GM18508 (cell line): ENCODE data around the gene FOLR2.

Experiments used
- ATAC-seq: cut with Tn5 transposase; IDR thresholded peaks from one replicate; pipeline ENCODE4 v1.9.1; 2021; ENCODE audit warnings: moderate number of reproducible peaks; ENCODE audit not compliant: insufficient read depth, unreplicated experiment

Gene FOLR2

DNA sequence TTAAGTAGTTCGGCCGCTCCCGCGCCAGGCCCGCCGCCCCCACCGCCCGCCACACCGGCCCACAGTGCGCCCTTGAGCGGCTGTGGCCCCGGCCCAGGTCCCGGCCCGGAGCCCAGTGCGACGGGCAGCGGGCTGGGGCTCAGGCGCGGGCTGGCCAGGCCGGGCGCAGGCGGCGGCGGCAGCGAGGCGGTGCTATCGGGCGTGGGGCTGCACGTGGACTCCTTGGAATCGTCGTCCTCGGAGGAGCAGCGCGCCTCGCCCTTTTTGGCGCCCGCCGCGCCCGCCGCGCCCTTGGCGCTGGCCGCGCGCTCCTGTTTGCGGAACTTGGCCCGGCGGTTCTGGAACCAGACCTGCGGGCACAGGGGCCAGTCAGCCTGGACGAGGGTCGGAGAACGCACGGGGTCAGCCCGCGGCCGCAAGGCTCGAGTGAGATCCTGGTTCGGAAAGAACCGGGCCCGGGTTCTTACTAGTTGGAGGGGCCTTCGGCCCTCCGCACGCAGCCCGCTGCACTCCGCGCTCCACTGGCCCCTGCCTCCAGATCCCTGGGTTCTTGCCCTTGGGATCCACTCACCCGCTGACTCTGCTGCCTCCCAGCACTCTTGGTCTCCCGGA, 23.4 kb downstream of the FOLR2 start:
- no peak for ATAC-seq

DNA sequence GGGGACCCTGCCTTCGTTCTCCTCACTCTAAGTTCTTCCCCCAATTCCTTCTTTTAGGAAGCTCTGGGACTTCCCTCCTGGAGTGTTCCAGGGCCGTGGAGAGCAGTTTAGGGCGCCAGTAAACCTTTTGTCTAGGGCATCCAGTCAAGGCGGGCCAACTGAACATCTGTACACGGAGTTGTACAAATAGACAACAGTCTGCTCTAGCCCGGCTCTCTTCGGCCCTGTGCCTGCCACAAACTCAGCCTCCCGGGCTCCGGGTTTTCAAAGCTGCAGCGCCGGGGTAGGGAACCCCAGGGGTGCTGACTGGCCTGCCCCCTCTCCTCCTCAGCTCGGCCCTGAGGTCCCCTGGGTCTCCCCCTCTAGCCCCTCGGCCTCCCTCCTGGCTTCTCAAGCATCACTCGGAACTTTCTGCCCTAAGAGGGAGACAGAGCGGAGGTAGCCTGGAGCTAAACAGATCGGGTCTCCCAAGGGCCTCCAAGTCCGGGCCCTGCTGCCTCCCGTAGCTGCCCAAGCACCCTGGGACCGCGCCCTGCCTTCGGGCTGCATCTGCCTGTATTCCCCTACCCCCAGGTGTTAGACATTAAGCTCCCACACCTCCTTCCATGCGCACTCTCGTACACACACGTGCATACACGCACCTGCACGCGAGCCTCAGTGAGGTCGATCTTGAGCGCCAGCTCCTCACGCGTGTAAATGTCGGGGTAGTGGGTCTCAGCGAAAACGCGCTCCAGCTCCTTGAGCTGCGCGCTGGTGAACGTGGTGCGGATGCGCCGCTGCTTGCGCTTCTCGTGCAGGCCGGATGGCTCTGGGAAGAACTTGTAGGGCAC, 24.1 kb downstream of the FOLR2 start:
- ATAC-seq: no peak

DNA sequence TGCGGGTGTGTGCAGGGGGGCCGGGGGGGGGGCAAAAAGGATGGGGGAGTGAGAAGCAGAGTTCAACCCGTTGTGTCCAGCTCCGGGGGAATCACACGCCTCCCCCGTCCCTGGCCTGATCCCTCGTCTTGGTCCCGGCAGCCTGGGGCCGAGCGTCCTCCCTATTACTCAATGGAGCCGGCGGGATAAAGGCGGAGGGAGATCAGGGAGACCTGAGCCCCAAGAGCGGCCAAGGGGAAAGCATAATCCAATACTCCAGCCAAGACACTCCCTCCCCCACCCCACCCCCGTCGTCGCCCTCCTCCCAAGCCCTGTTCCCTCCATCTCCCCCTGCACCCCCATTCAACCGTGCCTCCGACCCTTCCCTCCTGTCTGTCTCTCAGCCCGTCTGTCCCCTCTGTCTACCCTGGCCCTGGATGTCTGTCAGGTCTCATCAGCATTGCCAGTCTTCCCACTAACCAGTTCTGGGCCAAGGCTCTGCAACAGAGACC, 24.7 kb downstream of the FOLR2 start:
- ATAC-seq: no peak

DNA sequence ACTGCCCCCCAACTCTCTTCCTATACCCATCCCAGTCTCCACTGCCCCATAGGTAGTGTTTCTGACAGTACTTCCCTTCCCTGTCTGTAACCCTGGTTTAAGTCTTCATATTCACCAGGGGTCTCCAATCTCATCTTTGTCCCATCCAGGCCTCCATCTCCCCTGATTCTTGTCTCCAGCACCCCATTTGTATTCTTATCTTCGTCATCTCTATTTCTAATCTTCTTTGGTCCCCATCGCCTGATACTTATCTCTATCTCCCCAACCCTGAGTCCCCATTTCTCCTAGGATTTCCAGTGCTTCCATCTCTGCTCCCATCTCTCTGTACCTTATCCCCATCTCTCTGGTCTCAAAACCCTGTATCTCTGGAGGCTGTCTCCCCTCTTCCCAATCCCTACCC, 25.5 kb downstream of the FOLR2 start:
- ATAC-seq: no peak

DNA sequence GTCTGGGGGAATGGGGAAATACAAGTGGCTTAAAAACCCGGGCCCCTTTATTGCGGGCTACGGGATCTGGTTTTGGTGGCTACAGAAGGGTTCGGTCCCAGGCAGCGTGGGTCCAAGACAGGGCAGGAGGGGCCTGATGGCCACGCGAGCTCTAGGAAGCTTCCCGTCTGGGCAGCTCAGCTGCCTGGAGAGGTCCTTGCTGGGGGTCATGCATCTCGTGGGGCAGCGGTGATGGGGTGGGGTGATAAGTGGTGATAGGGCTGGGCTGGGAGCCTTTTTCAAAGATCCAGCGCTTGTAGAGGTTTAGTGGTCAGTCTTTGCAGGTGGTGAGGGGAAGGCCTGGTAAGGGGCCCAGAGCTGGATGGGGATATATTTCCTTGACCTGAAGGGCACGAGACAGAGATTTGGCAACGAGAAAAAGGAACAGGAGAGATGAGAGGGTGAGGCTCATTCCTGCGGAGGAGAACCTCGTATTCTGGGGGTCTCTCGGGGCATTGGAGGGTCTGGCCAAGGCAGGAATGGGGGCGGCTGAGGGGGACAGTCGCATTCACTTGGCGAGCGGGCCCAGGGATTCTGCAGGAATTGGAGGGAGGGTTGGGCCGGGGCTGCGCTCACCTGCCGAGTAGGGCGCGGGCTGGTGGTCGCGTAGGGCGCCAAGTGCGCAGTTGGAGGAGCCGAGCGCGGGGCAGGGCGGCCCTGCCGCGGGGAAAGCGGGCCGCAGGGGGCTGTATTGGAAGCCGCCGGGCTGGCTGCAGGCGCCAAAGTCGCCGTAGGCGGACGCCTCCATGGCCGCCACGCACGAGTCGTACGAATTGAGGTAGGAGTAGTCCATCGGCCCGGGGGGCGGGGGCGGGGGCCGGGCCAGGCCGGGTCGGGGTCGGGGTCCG, 26.8 kb downstream of the FOLR2 start:
- no peak for ATAC-seq

DNA sequence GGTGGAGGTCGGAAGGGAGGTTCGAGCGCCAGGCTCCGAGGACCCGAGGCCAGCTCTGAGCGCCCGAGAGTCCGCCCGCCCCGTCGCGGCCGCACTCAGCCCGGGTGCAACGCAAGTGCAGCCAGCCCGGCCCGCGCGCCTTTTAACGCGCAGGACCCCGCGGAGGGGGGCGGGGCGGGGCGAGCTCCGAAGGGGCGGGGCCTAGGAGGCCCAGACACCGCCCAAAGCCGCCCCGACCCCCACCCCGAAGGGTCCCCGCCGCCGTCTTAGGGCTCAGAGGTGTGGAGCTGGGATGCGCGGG, 27.4 kb downstream of the FOLR2 start, which contains the start of gene PHOX2A:
TSS of gene PHOX2A (minus strand) at position 117 of the 301 bp plus-strand sequence. CDS start 172 bp downstream, outside the sequence.
- ATAC-seq: no peak

DNA sequence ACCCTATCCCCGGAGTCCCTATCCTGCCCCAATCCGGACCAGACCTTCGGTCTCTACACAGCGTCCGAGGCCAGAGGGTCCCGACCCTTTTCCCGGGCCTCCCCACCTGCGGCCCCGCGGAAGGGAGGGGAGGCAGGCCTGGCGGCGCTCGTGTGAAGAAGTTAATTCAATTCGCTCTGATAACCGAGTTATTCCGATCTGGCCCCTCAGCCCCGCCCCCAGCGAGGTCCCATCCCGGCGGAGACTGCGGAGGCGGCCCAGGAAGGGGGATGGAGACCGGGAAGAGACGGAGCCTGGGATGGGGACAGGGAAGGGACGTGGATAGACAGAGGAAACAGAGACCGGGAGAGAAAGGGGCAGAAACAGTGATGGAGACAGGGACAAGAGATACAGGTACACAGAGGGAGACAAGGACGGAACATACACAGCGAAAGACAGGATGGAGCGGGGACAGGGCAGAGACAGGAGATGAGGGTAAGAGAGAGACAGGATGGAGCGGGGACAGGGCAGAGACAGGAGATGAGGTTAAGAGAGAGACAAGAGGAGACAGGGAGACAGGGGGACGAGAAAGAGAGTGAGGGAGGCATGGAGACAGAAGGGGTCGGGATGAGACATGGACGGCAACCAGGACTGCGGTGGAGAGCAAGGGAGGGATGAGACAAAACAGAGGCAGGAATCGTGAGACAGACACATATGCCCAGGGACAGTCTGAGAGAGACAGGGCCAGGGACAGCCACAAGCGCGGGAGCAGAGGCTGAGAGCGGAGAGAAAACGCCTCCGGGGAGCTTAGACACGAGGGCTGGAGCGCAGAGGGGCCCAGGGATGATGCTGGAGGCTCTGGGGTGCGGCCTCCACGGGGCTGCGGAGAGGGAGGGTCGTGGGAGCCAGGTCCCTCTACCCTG, 28.0 kb downstream of the FOLR2 start:
- no peak for ATAC-seq

DNA sequence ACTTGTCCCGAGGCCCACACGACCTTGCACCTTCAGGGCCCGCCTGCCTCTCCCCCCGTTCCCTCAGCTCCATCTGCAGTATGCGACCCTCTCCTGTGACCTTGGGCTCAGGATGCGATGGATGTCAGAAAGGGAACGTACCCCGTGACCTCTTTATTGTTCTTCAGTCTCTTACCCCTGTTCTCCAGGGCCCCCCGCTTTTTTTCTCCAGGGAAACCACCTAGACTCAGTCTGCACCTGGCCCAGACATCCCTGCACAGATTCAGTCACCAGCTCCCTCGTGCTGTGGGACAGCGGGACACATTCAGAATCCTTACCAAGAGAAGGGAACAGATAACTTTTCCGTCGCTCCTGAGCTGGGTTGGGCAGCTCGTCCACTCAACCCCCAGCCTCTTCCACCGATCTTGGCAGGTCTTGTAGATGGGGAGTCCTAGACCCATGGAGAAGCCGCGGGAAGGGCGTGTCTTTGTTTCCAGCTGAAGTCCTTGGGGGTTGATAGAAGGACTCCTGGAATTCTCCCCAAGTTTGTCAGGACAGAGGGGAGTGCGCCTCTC, 28.7 kb downstream of the FOLR2 start:
- ATAC-seq: no peak

DNA sequence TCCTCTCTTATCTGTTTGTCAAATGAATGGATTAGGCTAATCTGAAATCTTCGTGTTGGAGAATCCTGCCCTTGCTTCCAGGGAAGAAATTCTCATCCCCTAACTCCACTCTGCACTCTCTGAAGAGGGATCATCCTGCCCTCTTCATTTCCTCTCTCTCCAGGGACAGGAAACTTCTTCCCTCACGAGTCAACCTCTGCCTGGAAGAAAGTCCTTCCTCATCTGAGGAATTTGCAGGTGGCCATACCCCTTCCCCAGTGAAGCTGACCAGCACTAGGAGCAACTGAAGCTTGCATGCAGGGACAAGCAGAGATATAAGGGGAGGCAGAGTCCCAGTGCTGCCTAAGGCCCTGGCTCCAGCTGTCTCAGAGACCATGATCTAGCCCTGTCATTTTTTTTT, 31.0 kb downstream of the FOLR2 start:
- ATAC-seq: no peak

DNA sequence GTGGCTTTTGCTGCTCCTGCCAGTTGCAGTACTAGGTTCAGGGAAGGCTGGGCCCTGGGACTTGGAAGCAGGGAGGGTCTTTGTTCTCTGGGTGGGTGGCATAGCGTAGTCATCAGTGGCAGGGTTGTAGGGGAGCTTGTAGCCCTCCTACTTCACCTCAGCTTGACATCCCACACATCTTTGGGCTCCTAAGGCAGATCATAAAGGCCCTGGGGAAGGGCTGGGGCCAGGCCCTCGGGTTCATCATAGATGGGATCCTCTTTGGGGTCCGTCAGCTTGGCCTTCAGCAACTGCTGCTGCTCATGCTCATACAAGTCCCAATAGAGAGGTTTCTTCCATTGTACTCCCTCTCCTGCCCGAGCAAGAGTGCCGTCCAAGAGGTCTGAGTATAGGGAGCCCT, 33.4 kb downstream of the FOLR2 start:
- ATAC-seq: no peak

DNA sequence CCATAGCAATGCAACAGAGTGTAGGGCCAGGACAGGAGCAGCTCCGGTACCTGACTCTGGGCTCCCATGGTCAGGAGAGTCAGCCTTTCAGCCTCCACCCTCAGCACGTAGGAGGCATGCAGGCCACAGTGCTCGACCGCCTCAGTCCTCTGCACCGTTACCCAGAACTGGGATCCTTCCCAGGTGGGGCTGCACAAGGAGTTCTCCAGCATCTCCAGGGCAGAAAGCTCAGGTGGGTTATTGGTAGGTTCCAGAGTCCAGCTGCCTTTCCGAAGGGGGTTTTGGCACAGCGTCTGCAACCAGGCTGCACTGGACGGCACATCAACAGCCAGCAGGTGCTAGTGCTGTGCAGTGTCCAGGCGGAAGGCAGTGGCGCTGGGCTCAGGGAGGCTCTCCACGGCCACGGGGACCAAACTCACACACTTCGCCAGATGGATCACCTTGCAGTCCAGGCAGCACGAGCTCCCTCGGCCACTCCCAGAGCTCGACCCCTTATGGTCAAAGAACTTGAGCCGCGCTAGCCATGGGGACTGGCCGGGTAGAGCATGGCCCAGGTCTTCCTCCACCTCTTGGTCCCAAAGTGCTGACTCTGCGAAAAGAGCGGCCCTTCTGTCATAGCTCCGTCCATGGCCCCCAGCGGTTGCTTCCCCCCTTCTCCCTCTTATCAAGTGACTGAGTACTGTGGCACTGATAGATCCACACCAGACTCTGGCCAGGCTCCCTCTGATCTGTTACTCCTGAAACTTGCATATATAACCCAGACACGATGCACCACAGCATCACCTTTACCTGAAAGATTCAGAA, 34.3 kb downstream of the FOLR2 start:
- no peak for ATAC-seq

DNA sequence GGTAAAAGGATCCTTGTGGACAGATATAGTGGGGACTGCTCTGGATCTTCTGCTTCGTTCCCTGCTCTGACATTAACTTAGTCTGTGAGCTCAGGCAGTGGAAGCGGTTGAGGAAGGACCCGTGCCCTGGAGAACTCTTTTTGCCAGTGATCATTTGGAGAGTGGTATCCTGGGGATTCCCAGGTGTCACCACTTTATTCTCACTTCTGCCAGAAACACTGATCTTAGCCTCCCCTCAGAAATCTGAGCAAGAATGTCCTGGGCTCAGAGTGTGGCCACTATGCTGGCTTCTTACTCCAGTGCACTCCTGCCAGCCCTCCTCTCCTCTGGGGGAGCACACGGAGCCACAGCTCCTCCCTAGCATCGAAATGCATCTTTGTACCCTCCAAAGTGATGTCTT, 35.0 kb downstream of the FOLR2 start:
- ATAC-seq: no peak

DNA sequence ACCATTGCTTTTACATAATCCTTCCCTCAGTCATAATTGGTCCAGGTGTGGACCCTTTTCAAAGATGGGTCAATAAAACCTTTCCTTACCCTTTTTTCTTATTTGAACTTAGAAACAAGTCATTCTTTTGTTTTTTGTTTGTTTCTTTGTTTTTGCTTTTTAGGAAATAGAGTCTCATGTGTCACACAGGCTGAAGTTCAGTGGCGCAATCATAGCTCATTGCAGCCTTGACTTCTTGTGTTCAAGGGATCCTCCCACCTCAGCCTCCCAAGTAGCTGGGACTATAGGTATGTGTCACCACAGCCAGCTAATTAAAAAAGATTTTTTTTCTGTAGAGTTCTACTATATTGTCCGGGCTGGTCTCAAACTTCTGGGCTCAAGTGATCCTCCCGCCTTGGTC, 36.8 kb downstream of the FOLR2 start:
- no peak for ATAC-seq

DNA sequence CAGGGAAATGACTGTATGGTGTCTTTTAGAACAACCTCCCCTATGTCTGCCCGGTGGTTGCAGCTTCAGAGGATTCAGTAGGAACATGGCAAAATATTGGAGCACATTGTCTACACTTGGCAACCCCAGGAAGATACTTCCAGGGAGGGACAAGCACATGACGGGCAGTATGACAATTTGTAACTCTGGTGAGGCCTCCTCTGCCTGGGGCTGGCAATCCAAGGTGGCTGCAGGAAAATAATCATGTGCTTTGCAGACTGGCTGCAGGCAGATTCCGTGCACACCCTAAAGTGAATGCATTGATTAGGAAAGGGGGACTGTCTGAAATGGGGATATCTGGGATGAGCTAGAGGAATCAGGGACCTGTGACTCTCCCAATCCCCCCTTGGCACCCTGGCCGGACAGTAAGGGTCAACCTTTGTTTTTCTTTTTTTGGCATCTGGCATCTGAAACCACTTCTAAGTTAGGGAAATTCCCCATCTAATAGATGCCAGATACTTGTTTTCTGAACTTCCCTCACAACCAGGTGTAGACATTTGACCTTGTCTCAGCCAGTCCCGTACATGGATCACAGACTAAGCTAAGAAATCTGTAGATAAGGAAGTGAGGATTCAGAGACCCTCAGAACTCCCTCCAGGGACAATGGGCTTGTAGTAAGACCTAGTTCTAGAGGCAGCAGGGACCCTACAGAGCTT, 37.9 kb downstream of the FOLR2 start:
- no peak for ATAC-seq

DNA sequence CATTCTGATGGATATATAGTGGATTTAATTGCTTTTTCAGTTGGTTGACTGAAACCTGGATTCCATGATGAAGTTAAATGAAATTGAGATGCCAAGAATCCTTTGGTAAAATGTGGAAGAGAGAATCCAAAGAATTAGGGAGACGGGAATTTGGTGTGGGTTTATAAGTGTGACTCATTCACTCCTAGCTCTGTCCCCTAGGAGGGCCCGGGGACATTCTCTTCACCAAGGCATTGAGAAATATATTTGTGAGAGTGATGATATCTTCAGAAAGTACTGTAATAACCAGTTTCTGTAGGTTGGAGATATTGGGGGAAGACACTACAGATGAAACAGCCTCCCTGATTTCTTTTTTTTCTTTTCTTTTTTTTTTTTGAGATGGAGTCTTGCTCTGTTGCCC, 41.0 kb downstream of the FOLR2 start:
- ATAC-seq: no peak

DNA sequence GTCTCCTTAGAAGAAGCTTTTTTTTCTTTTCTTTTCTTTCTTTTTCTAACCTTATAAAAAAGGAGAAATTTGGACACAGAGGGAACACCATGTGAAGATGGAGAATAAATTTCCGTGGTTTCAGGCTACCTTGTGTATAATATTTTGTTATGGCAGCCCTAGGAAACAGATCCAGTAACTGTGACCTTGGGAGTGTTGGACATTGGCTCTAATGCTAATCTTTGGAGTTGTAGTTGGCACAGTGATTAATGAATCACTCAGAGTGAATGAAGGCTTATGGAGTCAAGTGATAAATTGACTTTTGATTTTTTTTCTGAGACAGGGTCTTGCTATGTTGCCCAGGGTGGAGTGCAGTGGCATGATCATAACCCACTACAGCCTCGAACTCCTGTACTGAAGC, 42.9 kb downstream of the FOLR2 start:
- ATAC-seq: no peak

DNA sequence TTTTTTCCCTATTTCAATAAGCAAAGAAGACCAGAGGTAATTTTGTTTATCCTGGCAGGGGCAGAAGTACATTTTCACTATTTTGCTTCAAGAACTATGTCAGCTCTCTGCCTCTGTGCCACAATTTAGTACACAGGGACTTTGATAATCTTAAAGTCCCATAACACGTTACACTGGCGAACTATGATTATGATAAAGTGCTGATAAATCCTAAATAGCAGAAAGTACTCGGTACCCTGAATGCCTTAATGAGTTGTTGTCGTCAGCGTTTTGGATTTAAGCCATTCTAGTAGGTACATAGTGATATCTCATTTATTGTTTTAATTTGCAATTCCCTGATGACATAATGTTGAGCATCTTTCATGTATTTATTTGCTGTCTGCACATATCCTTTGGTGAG, 44.0 kb downstream of the FOLR2 start:
- no peak for ATAC-seq

DNA sequence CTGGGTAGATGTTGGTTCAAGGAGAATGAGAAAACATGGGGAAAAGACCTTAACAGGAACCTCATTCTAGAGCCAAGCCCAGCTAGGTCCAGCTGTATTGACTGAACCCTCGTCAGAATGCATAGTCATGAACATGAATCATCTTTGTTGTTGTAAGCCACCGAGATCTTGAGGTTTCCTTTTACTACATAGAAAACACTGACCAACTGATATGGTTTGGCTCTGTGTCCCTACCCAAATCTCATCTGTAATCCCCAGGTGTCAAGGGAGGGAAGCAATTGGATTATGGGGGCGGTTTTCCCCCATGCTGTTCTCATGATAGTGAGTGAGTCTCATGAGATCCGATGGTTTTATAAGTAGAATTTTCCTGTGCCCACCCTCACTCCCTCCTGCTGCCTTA, 46.8 kb downstream of the FOLR2 start:
- ATAC-seq: no peak
